22Rv1 (cell line): ENCODE results near the gene CCM2.

ENCODE experiments used
- ZFX ChIP-seq: fragments of 450-650 bp; IDR thresholded peaks from 2 replicates; pipeline ENCODE4 v1.6.1; 2017; ENCODE audit warnings: antibody characterized with exemption, borderline replicate concordance
- TF ChIP-seq, protein P1 (sequence below): fragments of 450-650 bp; IDR thresholded peaks from 2 replicates; pipeline ENCODE4 v1.5.1; 2017; ENCODE audit warnings: mild to moderate bottlenecking

DNA sequence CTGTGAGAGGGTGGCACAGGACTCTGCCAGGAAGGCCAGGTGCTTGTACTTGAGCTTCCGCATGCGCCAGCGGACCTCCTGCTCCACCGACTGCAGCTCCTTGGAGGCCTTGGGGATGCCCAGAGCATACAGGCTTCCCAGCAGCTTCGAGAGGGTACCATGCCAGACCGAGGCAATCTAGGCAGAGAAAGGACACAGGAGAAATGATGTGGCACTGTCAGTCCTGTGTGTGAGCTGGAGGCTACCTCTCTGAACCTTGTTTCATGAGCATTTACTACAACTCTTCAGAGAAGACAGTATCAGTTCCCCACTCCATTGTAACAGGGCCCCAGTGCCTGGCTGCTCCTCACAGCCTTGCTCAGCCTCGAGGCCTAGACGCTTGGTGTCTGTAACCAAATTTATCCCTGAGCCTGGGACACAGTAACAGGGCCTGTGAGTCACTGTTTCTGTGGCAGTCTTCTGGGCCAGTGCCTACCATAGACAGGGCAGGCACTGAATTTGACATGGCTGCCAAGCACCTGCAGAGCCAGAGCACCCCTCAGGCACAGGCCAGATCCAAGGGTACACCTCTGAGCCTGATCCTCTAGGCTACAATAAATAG, 105.7 kb downstream of the CCM2 start:
- TF ChIP-seq, protein P1, sequence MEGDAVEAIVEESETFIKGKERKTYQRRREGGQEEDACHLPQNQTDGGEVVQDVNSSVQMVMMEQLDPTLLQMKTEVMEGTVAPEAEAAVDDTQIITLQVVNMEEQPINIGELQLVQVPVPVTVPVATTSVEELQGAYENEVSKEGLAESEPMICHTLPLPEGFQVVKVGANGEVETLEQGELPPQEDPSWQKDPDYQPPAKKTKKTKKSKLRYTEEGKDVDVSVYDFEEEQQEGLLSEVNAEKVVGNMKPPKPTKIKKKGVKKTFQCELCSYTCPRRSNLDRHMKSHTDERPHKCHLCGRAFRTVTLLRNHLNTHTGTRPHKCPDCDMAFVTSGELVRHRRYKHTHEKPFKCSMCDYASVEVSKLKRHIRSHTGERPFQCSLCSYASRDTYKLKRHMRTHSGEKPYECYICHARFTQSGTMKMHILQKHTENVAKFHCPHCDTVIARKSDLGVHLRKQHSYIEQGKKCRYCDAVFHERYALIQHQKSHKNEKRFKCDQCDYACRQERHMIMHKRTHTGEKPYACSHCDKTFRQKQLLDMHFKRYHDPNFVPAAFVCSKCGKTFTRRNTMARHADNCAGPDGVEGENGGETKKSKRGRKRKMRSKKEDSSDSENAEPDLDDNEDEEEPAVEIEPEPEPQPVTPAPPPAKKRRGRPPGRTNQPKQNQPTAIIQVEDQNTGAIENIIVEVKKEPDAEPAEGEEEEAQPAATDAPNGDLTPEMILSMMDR = no peak
- TF ChIP-seq ZFX = no peak
